Esophagus (tissue), 2 donors: ENCODE data around the gene STRBP. TPM values are rescaled to one million over a fixed set of nuclear protein-coding genes. Genes with fewer than 3 reads are reported as not detected.

Experiments used
- H3K27ac ChIP-seq, 2 donors: one replicate each; pipeline ENCODE4 v1.5.1; 2013; ENCODE audit warnings: low read depth in 2 of 2, mild to moderate bottlenecking in 2 of 2, inconsistent platforms in 1 of 2, low read length in 1 of 2, moderate library complexity in 1 of 2
- H3K27me3 ChIP-seq, 2 donors: one replicate each; pipeline ENCODE4 v1.6.1; 2013; ENCODE audit warnings: low read length in 2 of 2, control low read depth in 1 of 2, mild to moderate bottlenecking in 1 of 2; ENCODE audit not compliant: insufficient read depth in 2 of 2, control insufficient read depth in 1 of 2
- H3K36me3 ChIP-seq, 2 donors: one replicate each; pipeline ENCODE4 v1.6.1; 2013; ENCODE audit warnings: low read length in 1 of 2; ENCODE audit not compliant: control insufficient read depth in 2 of 2, insufficient read depth in 2 of 2
- H3K4me1 ChIP-seq, 2 donors: one replicate each; pipeline ENCODE4 v1.6.1; 2013; ENCODE audit warnings: low read length in 1 of 2; ENCODE audit not compliant: control insufficient read depth in 2 of 2, insufficient read depth in 2 of 2
- H3K4me3 ChIP-seq, 2 donors: one replicate each; pipeline ENCODE4 v1.5.1; 2013; ENCODE audit warnings: low read length in 2 of 2, mild to moderate bottlenecking in 2 of 2, low read depth in 1 of 2, moderate library complexity in 1 of 2
- H3K9me3 ChIP-seq, 2 donors: one replicate each; pipeline ENCODE4 v1.6.1; 2013; ENCODE audit warnings: mild to moderate bottlenecking in 2 of 2, low read depth in 1 of 2, low read length in 1 of 2, moderate library complexity in 1 of 2; ENCODE audit not compliant: control insufficient read depth in 2 of 2, insufficient read depth in 1 of 2
- WGBS, 2 donors: extraction: QIAGEN DNeasy Blood & Tissue Kit; methylation state at CpG; one replicate each; pipeline ENCODE4 v1.1.7; 2013; 5-methylcytosine and 5-hydroxymethylcytosine counted together
- polyA plus RNA-seq, 2 donors: library from polyadenylated mRNA; stranded (reverse); fragments of 200-250 nt; gene quantifications; one replicate each; pipeline ENCODE4 v1.2.3, GENCODE V29; 2013
- donor health status: healthy with polysubstance abuse.
- donor health status: Bipolar disorder and iron deficiency.

STRBP gene
- polyA plus RNA-seq, 2 donors = 16.9 to 26.9 TPM

DNA sequence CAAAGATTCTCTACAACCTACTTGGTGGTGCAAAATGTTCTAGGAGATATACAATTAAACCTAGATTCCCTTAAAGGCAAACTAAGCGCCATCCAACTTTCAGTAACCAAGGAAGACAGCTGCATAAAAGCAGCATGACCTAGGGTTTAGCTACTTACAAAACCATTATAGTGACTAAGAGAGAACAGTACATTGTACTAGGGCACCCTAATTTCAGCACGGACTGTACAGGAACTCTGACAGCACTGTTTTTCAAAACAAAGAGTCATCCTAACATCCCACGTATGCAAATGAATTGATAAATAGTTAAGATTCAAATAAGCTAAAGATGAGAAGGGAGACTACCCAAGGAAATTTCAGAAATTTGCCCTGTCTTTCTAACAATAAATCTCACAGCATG, 30.0 kb downstream of the STRBP start:
- no peak overlapping the region for H3K27ac ChIP-seq
- no peaks in the 10 kb centered on the region for H3K4me1 ChIP-seq
- no peaks in the 10 kb centered on the region for H3K9me3 ChIP-seq
- H3K27me3 ChIP-seq = no peaks in the 10 kb centered on the region
- WGBS, 2 donors = 78 to 79% methylated on average over 3 of the region's 3 CpGs
- H3K36me3 ChIP-seq = no peaks in the 10 kb centered on the region
- no peak overlapping the region for H3K4me3 ChIP-seq

DNA sequence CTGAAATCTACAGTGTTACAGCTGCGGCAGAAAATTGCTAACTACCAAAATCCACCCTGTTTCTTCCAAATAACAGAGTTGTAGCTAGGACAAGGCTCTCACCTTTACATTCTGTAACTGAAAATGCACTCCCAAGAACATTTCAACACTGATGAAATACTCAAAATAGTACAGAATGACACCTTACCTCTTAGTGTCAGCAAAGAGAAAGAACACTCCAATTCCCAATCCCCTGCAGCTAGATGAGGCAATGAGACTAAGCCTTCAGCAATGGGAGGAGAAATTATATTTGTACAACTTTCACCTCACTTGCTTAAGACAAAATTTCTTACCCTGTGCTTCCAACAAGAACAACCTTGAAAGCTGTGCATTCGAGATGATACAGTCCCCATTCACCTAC, 31.2 kb downstream of the STRBP start:
- no peak overlapping the region for H3K27ac ChIP-seq
- H3K4me3 ChIP-seq = no peak overlapping the region
- no peaks in the 10 kb centered on the region for H3K4me1 ChIP-seq
- no peaks in the 10 kb centered on the region for H3K36me3 ChIP-seq
- H3K27me3 ChIP-seq = no peaks in the 10 kb centered on the region
- 92 to 95% methylated on average over 2 of the region's 2 CpGs for WGBS, 2 donors
- H3K9me3 ChIP-seq = no peaks in the 10 kb centered on the region

- Histone ChIP-seq H3K36me3 (no peaks in the 10 kb centered on the region), H3K9me3 (no peaks in the 10 kb centered on the region), H3K27me3 (no peaks in the 10 kb centered on the region), H3K4me1 (no peaks in the 10 kb centered on the region), H3K27ac (no peak overlapping the region), H3K4me3 (no peak overlapping the region)
- WGBS, 2 donors = 97 to 98% methylated on average over 1 of the region's 1 CpG
Measured at GRCh38 chr9:123235448-123235847, 32.9 kb downstream of the STRBP start.

- no peak overlapping the region for H3K27ac ChIP-seq
Measured at GRCh38 chr9:123234853-123235252, 33.5 kb downstream of the STRBP start.

DNA sequence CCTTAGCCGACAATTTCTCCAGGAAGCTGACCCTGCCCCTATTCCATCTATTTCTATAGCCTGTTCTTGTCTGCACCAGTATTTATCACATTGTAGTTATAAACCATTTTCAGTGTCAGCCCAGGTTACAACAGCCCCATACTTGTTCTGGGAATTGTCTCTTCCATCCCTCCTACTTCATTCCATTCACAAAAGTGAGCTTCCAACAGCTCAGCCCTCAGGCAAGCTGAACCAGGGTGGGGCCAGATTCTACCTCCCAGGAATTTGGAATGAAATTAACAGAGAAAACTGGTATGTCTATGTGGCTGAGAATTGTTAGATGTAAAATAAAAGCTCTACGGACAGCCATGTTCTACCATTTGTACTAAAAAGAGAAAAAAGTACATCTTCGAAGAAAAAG, 36.1 kb downstream of the STRBP start:
- Histone ChIP-seq H3K9me3 (no peaks in the 10 kb centered on the region), H3K4me1 (no peaks in the 10 kb centered on the region), H3K27me3 (no peaks in the 10 kb centered on the region), H3K36me3 (no peaks in the 10 kb centered on the region), H3K4me3 (no peak overlapping the region), H3K27ac (no peak overlapping the region)
- WGBS, 2 donors = 61 to 76% methylated on average over 3 of the region's 3 CpGs

More at GRCh38 chr9:123234853-123235252, 33.5 kb downstream of the STRBP start:
- Histone ChIP-seq H3K36me3 (no peaks in the 10 kb centered on the region), H3K4me1 (no peaks in the 10 kb centered on the region), H3K4me3 (no peak overlapping the region), H3K9me3 (no peaks in the 10 kb centered on the region), H3K27me3 (no peaks in the 10 kb centered on the region)
- 88 to 90% methylated on average over 3 of the region's 3 CpGs for WGBS, 2 donors

GRCh38 chr9:123231421-123231820, 37.0 kb downstream of the STRBP start:
- 100% methylated on average over 1 of the region's 1 CpG for WGBS, 2 donors

GRCh38 chr9:123228967-123229366, 39.4 kb downstream of the STRBP start:
- H3K9me3 ChIP-seq = no peaks in the 10 kb centered on the region
- no peak overlapping the region for H3K4me3 ChIP-seq
- 87 to 88% methylated on average over 4 of the region's 4 CpGs for WGBS, 2 donors
- no peaks in the 10 kb centered on the region for H3K27me3 ChIP-seq
- no peak overlapping the region for H3K27ac ChIP-seq
- no peaks in the 10 kb centered on the region for H3K4me1 ChIP-seq
- H3K36me3 ChIP-seq = no peaks in the 10 kb centered on the region

More at GRCh38 chr9:123231421-123231820, 37.0 kb downstream of the STRBP start:
- Histone ChIP-seq H3K27ac (no peak overlapping the region), H3K27me3 (no peaks in the 10 kb centered on the region), H3K9me3 (no peaks in the 10 kb centered on the region), H3K4me1 (no peaks in the 10 kb centered on the region), H3K4me3 (no peak overlapping the region), H3K36me3 (no peaks in the 10 kb centered on the region)

DNA sequence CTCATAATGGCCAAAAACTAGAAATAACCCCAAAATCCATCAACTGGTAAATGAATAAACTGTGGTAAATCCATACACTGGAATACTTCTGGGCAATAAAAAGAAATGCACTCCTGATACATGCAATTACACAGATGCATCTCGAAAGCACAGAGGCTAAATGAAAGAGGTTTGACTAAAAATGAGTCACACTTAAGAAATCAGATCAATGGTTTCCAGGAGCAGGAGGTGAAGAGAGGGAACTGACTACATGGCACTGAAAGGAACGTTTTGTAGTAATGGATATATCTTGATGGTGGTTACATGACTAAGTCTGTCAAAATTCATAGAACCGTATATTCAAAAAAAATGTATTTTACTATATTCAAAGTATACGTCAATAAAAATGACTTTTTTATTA, 42.4 kb downstream of the STRBP start:
- Histone ChIP-seq H3K4me1 (no peaks in the 10 kb centered on the region), H3K27me3 (no peaks in the 10 kb centered on the region), H3K36me3 (no peaks in the 10 kb centered on the region), H3K9me3 (no peaks in the 10 kb centered on the region), H3K27ac (no peak overlapping the region), H3K4me3 (no peak overlapping the region)
- WGBS, 2 donors = 65 to 74% methylated on average over 4 of the region's 4 CpGs

DNA sequence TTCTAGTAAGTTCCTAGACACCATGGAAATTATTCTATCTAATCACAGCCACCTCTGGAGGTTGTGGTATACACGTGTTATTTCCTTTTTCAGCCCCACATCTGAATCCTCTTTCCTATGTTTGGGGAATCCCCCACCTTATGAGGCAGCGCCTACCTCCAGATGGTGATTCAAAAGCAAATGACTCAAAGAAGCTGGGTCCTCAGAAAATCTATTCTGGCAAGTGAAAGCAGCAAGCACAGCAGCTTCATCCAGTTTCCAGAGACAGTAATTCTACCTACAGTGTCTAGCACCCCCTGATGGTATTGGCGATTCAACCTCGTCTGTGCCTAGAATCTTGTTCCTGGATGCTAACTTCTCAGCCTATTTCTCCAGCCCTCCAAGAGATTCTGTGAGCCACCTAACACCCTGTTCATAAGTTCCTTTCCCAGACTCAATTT, 43.0 kb downstream of the STRBP start:
- no peaks in the 10 kb centered on the region for H3K36me3 ChIP-seq
- no peak overlapping the region for H3K4me3 ChIP-seq
- 14 to 18% methylated on average over 4 of the region's 4 CpGs for WGBS, 2 donors
- no peaks in the 10 kb centered on the region for H3K9me3 ChIP-seq
- no peaks in the 10 kb centered on the region for H3K27me3 ChIP-seq
- no peak overlapping the region for H3K27ac ChIP-seq
- H3K4me1 ChIP-seq = no peaks in the 10 kb centered on the region

- no peak overlapping the region for H3K4me3 ChIP-seq
- WGBS, 2 donors = 73 to 78% methylated on average over 2 of the region's 2 CpGs
- no peak overlapping the region for H3K27ac ChIP-seq
- no peaks in the 10 kb centered on the region for H3K36me3 ChIP-seq
- H3K27me3 ChIP-seq = no peaks in the 10 kb centered on the region
- H3K4me1 ChIP-seq = no peaks in the 10 kb centered on the region
- H3K9me3 ChIP-seq = no peaks in the 10 kb centered on the region
Measured at GRCh38 chr9:123220127-123220526, 48.3 kb downstream of the STRBP start.
